ENCODE data around the gene TMEM185B.
"Not testable (repeated sequence)": the region's sequence is repeated elsewhere in the genome, so short reads cannot be mapped to it uniquely, and the experiment has no call there.

TMEM185B gene

DNA sequence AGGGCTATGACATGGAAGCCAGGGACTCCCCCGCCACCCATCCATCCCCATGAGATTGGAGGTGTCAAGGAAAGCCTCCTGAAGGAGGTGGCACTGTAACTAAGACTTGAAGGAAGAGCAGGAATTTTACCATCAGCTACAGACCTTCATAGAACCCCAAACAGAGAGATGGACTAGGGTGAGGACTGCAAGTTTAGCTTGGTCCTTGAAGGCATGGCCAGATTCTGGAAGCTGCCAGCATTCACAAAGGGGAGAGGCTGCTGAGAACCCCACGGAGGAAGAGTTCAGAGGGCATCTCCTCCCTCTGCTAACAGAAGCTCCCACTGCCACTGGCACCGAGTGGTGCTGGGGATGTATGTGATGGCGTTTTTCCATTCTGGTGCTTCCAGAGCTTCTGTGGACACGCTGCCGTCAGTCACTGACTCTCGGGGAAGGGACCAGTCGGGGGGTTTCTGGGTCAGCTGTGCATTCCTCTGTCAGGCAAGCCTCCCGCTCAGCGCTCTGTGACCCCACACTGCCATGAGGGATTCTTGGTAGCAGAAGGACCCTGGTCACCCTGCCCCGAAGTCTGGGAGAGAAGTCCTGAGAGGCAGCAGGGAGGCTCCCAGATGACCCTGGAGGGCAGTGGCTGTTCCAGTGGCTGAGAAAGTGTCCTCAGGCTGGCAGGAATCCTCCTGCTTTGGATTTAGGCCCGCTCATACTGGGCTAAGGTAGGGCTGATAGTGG, 18.1 kb downstream of the TMEM185B start:
- no peak for DNase-seq

DNA sequence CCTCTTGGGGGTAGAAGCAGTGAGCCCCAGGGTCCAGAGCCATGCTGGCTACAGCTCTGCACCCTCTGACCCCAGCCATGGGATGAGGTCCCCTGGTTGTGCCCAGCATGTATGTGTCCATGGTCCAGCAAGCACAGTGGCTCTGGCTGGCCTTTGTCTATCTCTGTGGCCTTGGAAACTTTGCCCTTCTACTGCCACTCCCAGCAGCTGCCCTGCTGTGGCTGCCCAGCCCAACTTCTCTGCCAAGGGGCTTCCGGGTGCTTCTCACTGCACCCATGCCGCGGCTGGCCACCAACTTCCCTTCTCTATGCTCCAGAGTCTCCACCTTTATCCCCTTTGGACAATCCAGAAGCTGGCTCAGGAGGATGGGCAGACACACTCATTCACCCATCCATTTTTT, 18.8 kb downstream of the TMEM185B start:
- no peak for DNase-seq

DNA sequence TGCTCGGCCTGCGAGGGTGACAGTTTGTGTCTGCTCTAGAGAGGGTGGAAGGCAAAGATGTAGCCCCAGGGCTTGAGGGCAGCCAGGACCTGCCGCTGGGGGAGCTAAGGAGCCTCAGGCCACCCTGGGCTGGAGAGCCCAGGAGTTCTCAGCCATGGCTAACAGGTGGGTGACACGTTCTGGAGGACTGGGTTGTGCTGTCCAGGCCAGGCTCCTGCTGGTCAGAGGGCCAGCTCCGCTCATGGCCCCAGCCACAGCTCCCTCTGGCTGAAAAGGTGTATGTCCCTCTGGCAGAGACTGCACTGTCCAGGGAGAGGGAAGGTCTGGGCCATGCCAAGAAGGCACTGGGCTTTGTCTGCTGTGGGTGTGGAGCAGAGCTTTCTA, 19.2 kb downstream of the TMEM185B start:
- DNase-seq = no peak

DNA sequence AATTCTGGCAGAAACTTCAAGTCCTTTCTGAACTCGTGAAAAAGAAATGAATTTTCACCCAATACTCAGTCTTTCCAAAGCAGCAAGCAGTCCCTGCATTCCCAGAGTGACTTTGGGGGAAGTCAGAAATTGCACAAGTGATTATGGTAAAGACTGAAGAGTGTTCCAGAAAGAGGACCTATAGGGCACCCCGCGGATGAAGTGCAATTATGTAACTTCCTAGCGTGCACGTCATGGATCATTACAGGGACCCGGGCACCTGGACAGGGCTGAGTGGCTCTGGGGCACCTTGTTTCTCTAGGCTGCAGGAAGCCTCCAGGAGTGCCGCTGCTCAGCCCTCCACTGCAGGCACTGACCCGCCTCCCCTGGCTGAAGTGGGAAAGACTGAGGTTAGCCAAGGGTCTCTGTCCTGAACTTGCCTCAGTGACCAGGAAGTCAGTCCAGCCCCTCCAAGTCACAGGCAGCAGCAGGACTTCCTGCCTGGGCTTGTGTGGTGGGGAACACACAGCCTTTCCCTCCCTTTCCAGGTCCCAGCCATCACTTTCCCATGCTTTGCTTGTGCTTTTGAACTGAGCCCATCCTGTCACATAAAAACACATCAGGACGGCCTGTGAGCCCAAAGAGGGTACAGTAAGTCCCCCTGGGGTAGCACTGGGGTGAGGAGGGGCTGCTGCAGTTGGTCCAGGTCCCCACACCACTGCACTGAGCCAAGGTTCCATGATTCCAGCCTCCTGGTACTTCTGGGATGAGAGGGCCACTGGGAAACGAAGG, 19.8 kb downstream of the TMEM185B start:
- DNase-seq = no peak

DNA sequence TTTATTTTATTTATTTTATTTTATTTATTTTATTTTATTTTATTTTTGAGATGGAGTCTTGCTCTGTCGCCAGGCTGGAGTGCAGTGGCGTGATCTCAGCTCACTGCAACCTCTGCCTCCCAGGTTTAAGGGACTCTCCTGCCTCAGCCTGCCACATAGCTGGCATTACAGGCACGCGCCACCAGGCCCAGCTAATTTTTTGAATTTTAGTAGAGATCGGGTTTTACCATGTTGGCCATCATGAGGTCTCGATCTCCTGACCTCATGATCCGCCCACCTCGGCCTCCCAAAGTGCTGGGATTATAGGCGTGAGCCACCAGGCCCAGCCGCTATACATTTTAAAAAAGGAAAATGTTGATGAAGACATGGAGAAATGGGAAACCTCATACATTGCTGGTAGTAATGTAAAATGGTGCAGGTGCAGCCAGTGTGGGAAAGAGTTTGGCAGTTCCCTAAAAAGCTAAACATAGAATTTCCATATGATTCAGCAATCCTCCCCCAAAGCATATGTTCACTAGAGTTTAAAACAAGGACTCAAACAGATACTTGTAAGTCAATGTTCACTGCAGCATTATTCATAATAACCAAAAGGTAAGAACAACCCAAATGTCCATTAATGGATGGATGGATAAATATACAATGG, 23.3 kb downstream of the TMEM185B start:
- not testable (repeated sequence) for DNase-seq

DNA sequence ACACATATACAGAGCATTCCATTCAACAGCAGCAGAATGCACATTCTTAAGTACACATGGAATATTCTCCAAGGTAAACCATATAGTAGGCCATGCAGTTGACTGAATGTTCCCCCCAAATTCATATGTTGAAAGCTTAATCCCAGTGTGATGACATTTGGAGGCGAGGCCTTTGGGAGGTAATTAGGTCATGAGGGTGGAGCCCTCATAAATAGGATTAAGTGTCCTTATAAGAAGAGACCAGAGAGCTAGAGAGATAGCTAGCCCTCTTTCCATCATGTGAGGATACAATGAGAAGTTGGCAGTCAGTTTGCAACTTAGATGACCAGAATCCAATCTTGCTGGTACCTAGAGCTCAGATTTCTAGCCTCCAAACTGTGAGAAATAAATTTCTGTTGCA, 27.6 kb downstream of the TMEM185B start:
- DNase-seq = no peak

DNA sequence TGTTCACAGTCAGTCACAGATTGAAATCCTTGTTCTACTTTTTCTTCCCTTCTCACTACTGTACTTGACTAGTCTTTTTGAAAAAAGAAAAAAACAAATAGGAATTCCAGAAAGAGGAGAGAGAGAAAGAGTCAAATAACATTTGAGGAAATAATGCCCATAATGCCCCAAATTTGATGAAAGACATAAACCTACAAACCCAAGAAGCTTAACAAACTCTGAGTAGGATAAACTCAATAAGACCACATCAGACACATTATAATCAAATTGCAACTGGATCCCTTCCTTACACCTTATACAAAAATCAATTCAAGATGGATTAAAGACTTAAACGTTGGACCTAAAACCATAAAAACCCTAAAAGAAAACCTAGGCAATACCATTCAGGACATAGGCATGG, 30.9 kb downstream of the TMEM185B start:
- DNase-seq = no peak

DNA sequence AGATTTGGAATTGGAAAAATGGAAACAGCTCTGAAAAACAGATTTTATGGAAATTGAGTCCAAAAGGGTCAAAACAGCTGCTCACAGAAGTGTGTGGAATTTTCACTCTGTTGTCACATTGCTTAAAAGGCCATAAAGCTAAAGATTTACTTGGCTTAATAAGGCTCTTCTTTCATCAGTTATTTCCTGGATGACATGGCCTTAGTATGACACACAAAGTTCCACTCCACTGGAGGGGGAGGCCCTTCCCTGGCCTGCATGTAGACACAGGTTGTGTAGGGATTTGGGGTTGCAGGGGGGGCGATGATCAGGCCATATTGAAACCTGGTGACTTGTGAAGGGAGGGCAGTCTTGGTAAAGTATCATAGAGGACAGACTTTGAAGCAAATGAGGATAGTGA, 34.0 kb downstream of the TMEM185B start:
- DNase-seq = no peak

DNA sequence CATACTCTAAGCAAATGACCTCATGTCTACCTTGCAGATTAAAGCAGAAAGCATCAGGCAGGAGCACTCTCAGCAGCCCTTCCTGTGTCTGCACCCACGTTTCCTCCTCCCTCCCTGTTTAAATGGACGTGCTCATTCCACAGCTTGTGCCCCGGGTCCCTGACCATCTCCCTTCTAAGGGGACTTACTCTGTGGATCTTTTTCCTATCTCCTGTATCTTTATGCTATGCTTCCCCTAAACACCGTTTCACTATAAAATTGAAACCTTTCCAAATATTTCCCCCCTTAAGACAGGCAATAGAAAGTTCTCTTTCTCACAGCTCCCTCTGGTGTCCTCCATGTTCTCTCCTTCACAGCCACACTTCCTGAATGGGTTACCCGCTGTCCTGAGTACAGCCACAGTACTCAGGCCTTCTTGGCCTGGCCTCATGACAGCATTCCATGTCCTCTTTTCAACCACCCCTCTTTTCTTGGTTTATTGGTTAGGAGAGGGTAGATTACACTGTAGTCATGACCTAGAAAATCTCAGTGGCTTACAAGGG, 41.1 kb downstream of the TMEM185B start:
- no peak for DNase-seq

DNA sequence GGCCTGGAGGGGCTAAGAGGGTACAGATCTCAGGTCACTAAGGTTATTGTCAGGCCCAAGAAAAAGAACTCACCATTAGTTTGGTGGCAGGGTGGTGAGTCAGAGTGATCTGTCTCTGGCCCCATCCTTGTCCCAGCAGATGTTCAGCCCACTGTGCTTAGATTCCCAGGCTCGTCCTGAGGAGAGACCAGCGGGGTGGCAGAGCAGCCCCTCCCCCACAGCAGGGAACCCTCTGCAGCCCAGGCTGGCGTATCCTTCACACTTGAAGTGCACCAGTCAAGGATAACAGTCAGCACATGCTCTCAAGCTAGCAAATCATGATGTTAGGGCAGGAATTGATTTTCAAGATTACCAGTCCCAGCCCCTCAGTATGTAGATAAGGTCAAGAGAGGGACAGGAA, 43.1 kb downstream of the TMEM185B start:
- no peak for DNase-seq

DNA sequence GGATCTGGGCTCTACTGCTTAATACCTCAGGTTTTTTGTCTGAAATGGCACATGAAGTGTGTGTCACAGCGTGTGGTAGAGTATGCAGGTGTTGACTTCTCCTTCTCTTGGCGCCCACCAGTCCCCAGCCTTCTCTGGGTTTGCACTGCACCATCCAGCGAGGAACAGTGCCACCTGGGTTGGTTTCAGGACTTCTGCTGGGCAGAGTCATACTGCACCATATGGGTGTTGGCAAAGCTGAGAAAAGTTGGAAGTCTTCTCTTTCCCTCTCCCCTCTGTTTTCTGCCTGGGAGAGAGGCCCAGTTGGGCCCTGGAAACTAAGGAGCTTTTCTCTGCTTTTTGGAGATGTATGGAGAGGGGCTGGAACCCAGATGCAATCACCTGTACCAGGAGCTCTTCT, 43.8 kb downstream of the TMEM185B start:
- no peak for DNase-seq

DNA sequence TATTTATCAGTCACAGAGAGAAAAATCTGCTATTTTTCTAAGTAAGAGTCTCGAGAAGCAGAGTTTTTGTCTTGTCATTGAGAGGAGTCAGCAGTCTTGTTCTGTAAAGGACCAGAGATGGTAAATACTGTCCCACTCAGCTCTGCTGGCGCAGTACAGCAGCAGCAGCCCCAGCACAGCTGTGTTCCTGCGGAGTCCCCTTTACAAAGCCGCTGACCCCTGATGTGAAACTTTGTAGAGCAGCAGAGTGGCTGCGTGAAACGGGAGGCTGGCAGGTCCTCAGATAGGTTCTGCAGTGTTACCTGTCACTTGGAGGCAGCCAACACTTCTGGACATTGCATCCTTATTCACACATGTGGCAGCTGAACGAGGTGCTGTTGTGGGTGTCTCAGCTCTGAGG, 45.2 kb downstream of the TMEM185B start:
- no peak for DNase-seq

DNA sequence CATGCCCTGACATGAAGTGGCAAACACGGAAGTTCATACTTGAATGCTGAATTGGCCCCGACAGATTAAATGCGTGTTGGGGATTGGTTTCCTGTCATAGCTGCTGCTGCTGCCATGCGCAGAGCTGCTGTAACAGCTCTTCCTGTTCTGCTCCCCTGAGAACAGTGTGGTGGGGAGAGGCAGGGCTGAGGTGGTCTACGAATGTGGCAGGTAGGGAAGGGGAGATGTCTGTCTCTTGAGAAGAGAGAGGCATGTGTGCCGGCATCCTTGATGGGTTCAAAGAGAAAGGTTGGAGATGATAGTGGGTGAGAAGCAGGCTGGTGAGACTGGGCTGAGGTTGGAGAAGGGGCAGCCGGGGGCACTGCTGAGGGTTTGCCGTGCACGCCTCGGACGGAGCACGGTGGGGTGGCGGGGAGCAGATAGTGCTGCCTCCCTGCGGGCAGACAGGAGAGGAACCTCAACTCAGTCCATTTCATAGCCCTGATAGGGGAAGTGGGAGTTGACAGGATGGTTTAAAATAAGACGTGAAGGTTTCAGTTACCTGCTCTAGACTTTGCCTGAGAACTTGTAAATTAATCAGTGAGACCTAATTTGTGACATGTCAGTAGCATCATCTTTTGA, 46.1 kb downstream of the TMEM185B start:
- no peak for DNase-seq

DNA sequence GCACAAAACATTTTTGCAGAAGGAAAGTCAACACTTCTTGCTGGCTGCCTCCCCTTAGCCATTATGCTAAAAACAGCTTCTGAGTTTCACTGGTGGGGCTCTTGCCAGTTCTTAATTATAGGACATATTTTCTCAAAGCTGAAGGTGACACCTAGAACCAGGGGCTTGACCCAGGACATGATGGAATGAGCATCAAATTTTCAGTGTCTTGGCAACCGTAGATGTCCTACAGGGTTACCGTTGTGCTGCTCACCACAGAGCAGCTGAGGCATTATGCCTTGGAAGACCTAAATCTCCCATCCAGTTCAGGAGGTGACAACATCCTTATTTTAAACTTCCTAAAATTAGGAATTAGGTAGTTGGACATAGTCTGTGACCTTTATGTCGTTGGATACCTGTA, 46.7 kb downstream of the TMEM185B start:
- DNase-seq = no peak

DNA sequence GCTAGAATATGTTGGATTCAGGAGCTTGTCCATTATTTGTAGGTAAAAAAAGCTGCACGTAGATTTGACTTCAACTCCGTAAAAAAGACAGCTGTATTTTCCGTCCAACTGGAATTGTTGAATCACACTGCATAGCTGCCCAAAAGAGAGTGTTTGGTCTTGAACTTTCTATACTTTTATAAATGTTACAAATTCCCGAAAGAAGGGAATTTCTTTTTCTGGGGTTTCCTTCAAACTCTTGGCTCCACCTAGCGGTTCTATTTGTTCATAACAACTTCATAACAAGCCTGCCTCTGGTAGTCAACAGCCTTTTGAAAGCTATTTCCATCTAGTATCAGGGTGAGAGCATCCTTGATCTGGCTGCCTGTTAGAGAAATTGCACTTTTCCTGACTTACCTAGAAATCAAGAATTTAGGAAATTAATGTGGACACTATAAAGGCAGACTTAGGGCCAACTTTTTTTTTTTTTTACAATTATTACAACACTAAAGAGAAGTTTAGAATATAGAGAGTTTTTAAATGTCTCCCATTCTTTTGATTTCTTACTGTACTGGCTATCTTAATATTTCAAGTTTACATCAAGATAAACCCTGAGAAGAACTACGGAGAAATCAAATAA, 48.1 kb downstream of the TMEM185B start:
- peak; percentile 10 to 30 for DNase-seq
